ENCODE results near the gene LRRC31.

Gene LRRC31

GRCh38 chr3:169869484-169870220, at the start of gene LRRC31:
TSS of gene LRRC31 (minus strand) at chr3:169869935. CDS start at chr3:169869807, 128 bp downstream.
- DNase-seq = peak; percentile 76

- no peak for DNase-seq
Measured at GRCh38 chr3:169914321-169914720, 44.6 kb upstream of the LRRC31 start.

GRCh38 chr3:169913323-169913722, 43.6 kb upstream of the LRRC31 start:
- DNase-seq = no peak

- DNase-seq = no peak
Measured at GRCh38 chr3:169911272-169911671, 41.5 kb upstream of the LRRC31 start, which contains the start of gene SAMD7. TSS of gene SAMD7 (plus strand) at chr3:169911572. CDS start at chr3:169919499, 7,927 bp downstream.

GRCh38 chr3:169907944-169908343, 38.2 kb upstream of the LRRC31 start:
- DNase-seq = no peak

GRCh38 chr3:169907476-169907875, 37.7 kb upstream of the LRRC31 start:
- no peak for DNase-seq

- no peak for DNase-seq
Measured at GRCh38 chr3:169905404-169905803, 35.7 kb upstream of the LRRC31 start.

- no peak for DNase-seq
Measured at GRCh38 chr3:169901453-169901852, 31.7 kb upstream of the LRRC31 start.

GRCh38 chr3:169897284-169897683, 27.5 kb upstream of the LRRC31 start:
- DNase-seq = no peak

- DNase-seq = no peak
Measured at GRCh38 chr3:169895072-169895471, 25.3 kb upstream of the LRRC31 start.

GRCh38 chr3:169894110-169894509, 24.4 kb upstream of the LRRC31 start:
- DNase-seq = no peak

GRCh38 chr3:169891886-169892285, 22.2 kb upstream of the LRRC31 start:
- DNase-seq = no peak

GRCh38 chr3:169886671-169887070, 16.9 kb upstream of the LRRC31 start:
- DNase-seq = no peak

GRCh38 chr3:169880576-169881250, 11.0 kb upstream of the LRRC31 start:
- DNase-seq = no peak

- DNase-seq = no peak
Measured at GRCh38 chr3:169879845-169880575, 10.3 kb upstream of the LRRC31 start.

- no peak for DNase-seq
Measured at GRCh38 chr3:169879013-169879557, 9.3 kb upstream of the LRRC31 start.

- DNase-seq = no peak
Measured at GRCh38 chr3:169871129-169871886, 1.6 kb upstream of the LRRC31 start.

- no peak for DNase-seq
Measured at GRCh38 chr3:169868369-169868768, 1.4 kb downstream of the LRRC31 start.

GRCh38 chr3:169867584-169868210, 2.0 kb downstream of the LRRC31 start:
- DNase-seq = no peak

- peak; percentile 45 for DNase-seq
Measured at GRCh38 chr3:169865176-169865767, 4.5 kb downstream of the LRRC31 start.

GRCh38 chr3:169864270-169864669, 5.5 kb downstream of the LRRC31 start:
- DNase-seq = no peak

- peak; percentile 10 for DNase-seq
Measured at GRCh38 chr3:169863458-169863899, 6.3 kb downstream of the LRRC31 start.
